ENCODE measurements around the gene MYT1.

MYT1 gene

GRCh38 chr20:64276817-64277216, 112.6 kb downstream of the MYT1 start:
- TF ChIP-seq CTCF (conservative IDR thresholded peaks at IDR 0.05; ENCODE audit: low read depth): no peak
- ChIA-PET CTCF (interaction anchor here (0.6 to 0.7 kb wide), 2 partner anchors 9 to 203 kb away, joined by 3 read pairs; no protein-coding TSS in a partner anchor), POLR2A (ENCODE audit: low non-redundant PET) (no interaction called here)
- DNase-seq (ENCODE audit: low spot score): no peak
- no peak overlapping the region for H3K27ac ChIP-seq

DNA sequence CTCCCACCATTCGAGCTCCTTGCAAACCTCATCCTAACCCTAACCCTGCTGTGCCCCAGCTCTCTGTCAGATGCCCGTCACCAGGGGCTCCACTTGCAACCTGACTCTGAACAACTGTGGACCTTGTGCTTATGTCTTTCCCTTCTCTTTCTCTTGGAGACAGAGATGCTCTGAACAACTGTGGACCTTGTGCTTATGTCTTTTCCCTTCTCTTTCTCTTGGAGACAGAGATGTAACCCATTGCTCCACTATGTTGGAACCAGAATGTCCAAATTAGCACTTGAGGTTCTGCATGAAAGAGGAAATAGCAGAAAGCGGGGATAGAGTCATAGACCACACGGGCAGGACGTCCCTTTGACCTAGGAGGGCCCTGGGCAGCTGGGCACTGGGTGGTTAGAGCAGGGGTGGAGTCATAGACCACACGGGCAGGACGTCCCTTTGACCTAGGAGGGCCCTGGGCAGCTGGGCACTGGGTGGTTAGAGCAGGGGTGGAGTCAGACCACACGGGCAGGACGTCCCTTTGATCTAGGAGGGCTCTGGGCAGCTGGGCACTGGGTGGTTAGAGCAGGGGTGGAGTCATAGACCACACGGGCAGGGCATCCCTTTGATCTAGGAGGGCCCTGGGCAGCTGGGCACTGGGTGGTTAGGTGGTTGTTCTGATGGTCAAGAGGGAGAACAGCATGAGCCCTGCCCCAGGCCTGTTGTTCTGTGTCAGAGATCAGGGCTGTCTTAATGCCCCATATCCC, 113.5 kb downstream of the MYT1 start:
- no peak for DNase-seq (ENCODE audit: low spot score)
- H3K27ac ChIP-seq: no peak overlapping the region
- no peak for TF ChIP-seq CTCF (conservative IDR thresholded peaks at IDR 0.05; ENCODE audit: low read depth)
- ChIA-PET POLR2A (ENCODE audit: low non-redundant PET) (no interaction called here), CTCF (interaction anchor here (0.7 to 0.9 kb wide), 2 partner anchors 10 to 1569 kb away, joined by 3 to 5 read pairs; no protein-coding TSS in a partner anchor)

DNA sequence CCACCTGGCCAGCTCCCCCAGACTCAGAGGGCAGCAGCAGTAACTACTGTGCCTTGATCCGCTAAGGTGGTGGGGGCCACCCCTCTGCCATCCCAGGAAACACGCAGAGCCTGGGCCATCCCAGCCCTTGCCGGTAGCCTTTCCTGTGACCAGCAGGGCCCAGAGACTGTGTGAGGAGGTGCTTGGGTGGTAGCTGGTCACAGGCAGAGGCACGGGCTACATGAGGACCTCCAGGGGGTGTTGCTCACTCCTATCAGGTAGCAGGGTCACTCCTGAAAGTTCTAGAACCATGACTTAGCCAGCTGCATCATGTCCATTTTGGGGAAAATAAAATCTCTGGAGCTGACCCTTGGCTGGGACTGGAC, 114.0 kb downstream of the MYT1 start:
- no peak for DNase-seq (ENCODE audit: low spot score)
- CTCF ChIA-PET: interaction anchor here (0.7 to 0.9 kb wide), 2 partner anchors 10 to 1570 kb away, joined by 3 to 5 read pairs; no protein-coding TSS in a partner anchor
- no peak overlapping the region for H3K27ac ChIP-seq
- TF ChIP-seq CTCF (conservative IDR thresholded peaks at IDR 0.05; ENCODE audit: low read depth): no peak
- POLR2A ChIA-PET (ENCODE audit: low non-redundant PET): no interaction called here

GRCh38 chr20:64279826-64280459, 115.7 kb downstream of the MYT1 start:
- DNase-seq (ENCODE audit: low spot score): no peak
- TF ChIP-seq CTCF (conservative IDR thresholded peaks at IDR 0.05; ENCODE audit: low read depth): no peak
- H3K27ac ChIP-seq: no peak overlapping the region
- ChIA-PET POLR2A (ENCODE audit: low non-redundant PET) (no interaction called here), CTCF (interaction anchor here (0.5 kb wide), 1 partner anchor 371 kb away, joined by 4 read pairs; no protein-coding TSS in a partner anchor)

DNA sequence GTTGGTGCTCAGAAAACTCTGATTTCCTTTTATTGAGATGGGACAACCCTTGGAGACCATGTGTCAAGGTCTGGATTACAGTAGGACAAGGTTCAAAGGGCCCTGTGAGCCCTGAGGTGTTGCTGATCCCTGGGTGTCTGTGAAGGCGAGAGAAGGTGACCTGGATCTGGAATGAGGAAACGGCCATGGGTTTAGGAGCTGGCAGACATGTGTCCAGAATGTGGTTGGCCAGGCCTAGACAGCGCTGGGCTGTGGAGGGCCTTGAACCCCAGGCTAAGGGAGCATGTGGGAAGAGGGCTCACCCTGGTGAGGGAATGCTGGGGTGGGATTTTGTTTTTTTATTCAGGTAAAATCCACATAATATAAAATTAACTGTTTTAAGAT, 116.2 kb downstream of the MYT1 start:
- H3K27ac ChIP-seq: no peak overlapping the region
- TF ChIP-seq CTCF (conservative IDR thresholded peaks at IDR 0.05; ENCODE audit: low read depth): no peak
- ChIA-PET POLR2A (ENCODE audit: low non-redundant PET) (no interaction called here), CTCF (interaction anchor here (0.5 kb wide), 1 partner anchor 371 kb away, joined by 4 read pairs; no protein-coding TSS in a partner anchor)
- DNase-seq (ENCODE audit: low spot score): no peak

GRCh38 chr20:64283646-64284045, 119.4 kb downstream of the MYT1 start:
- no peak for DNase-seq (ENCODE audit: low spot score)
- no peak for TF ChIP-seq CTCF (conservative IDR thresholded peaks at IDR 0.05; ENCODE audit: low read depth)
- CTCF ChIA-PET: no interaction called here
- POLR2A ChIA-PET (ENCODE audit: low non-redundant PET): no interaction called here
- H3K27ac ChIP-seq: no peak overlapping the region

Measured in RWPE1 (cell line).